Lower leg skin (tissue), 4 donors: ENCODE results near the gene KCNG4. TPM values are rescaled to one million over a fixed set of nuclear protein-coding genes. Genes with fewer than 3 reads are reported as not detected.
"Not testable (repeated sequence)": the region's sequence is repeated elsewhere in the genome, so short reads cannot be mapped to it uniquely, and the experiment has no call there.

Experiments used
- DNase-seq, 2 donors: peaks; one replicate each; pipeline ENCODE4 v3.0.0-alpha.2; 2019; ENCODE audit warnings: low spot score in 2 of 2
- H3K4me3 ChIP-seq: fragments of 200-600 bp; sonication (generic); 2 replicates; pipeline ENCODE4 v1.5.1; 2017; ENCODE audit warnings: mild to moderate bottlenecking, low read depth; ENCODE audit not compliant: poor library complexity, severe bottlenecking
- CTCF ChIP-seq, 3 donors: fragments of 450-650 bp; IDR thresholded peaks; one replicate each; pipeline ENCODE4 v1.5.1; 2016; ENCODE audit warnings: antibody characterized with exemption in 3 of 3, mild to moderate bottlenecking in 3 of 3, moderate library complexity in 2 of 3
- POLR2A ChIP-seq, 2 donors: fragments of 450-650 bp; IDR thresholded peaks; one replicate each; pipeline ENCODE4 v1.6.1; 2016 to 2017; ENCODE audit warnings: antibody characterized with exemption in 2 of 2, mild to moderate bottlenecking in 1 of 2, moderate library complexity in 1 of 2
- WGBS, 2 donors: methylation state at CpG; one replicate each; pipeline ENCODE4 v1.1.5; 2018; 5-methylcytosine and 5-hydroxymethylcytosine counted together
- intact Hi-C: fragments of 100-400 bp; cut with DNase I; formaldehyde crosslinking; loops from one replicate; pipeline ENCODE4 v1.15.0; 2023; ENCODE audit warnings: low total_unique reads
- total RNA-seq, 4 donors: library from RNA; depleted of rRNA; stranded (reverse); fragments of >200 nt; gene quantifications; one replicate each; pipeline ENCODE4 v1.1.0, GENCODE V29; 2016

KCNG4 gene
- total RNA-seq, 4 donors from 2014 or later, result not detected

GRCh38 chr16:84212154-84212553 is 27.7 kb downstream of the KCNG4 start:
- DNase-seq, result no peak
- H3K4me3 ChIP-seq, result no peak overlapping the region
- intact Hi-C loops, result no loop called here
- TF ChIP-seq CTCF (IDR thresholded peaks at IDR 0.05) (no peak), POLR2A (IDR thresholded peaks at IDR 0.05) (no peak)
- 47 to 57% methylated on average over 4 of the region's 4 CpGs for WGBS, 2 donors

- intact Hi-C loops, result no loop called here
- TF ChIP-seq POLR2A (IDR thresholded peaks at IDR 0.05), result no peak
- TF ChIP-seq CTCF (IDR thresholded peaks at IDR 0.05), result no peak
- no peak overlapping the region for H3K4me3 ChIP-seq
- WGBS, 2 donors, result 85 to 89% methylated on average over 2 of the region's 2 CpGs
- no peak for DNase-seq
Observed at GRCh38 chr16:84209989-84210388, 29.8 kb downstream of the KCNG4 start.

- no peak for DNase-seq
- TF ChIP-seq POLR2A (IDR thresholded peaks at IDR 0.05) (no peak), CTCF (IDR thresholded peaks at IDR 0.05) (no peak)
- WGBS, 2 donors, result 75 to 85% methylated on average over 8 of the region's 8 CpGs
- intact Hi-C loops, result no loop called here
- H3K4me3 ChIP-seq, result no peak overlapping the region
Observed at GRCh38 chr16:84207879-84208278, 31.9 kb downstream of the KCNG4 start.

GRCh38 chr16:84207251-84207650 is 32.6 kb downstream of the KCNG4 start:
- intact Hi-C loops, result no loop called here
- TF ChIP-seq POLR2A (IDR thresholded peaks at IDR 0.05) (no peak), CTCF (IDR thresholded peaks at IDR 0.05) (no peak)
- 56 to 78% methylated on average over 5 to 6 of the region's 6 CpGs for WGBS, 2 donors
- DNase-seq, result no peak
- H3K4me3 ChIP-seq, result no peak overlapping the region

- intact Hi-C loops, result no loop called here
- TF ChIP-seq POLR2A (IDR thresholded peaks at IDR 0.05) (no peak), CTCF (IDR thresholded peaks at IDR 0.05) (no peak)
- no peak overlapping the region for H3K4me3 ChIP-seq
- no peak for DNase-seq
- 85 to 91% methylated on average over 18 of the region's 18 CpGs for WGBS, 2 donors
Observed at GRCh38 chr16:84205976-84206691, 33.7 kb downstream of the KCNG4 start.

GRCh38 chr16:84205123-84205522 is 34.7 kb downstream of the KCNG4 start:
- DNase-seq, intact Hi-C loops, H3K4me3 ChIP-seq: not testable (repeated sequence)
- 87 to 90% methylated on average over 6 of the region's 6 CpGs for WGBS, 2 donors

GRCh38 chr16:84204551-84204950 is 35.3 kb downstream of the KCNG4 start:
- DNase-seq, H3K4me3 ChIP-seq, intact Hi-C loops: not testable (repeated sequence)
- WGBS, 2 donors, result 76 to 99% methylated on average over 14 to 22 of the region's 26 CpGs
